Endothelial cell of umbilical vein (primary cell): ENCODE measurements around the gene TIPARP.

Experiments
- CTCF ChIP-seq, 2 donors: IDR thresholded peaks; 1 replicate in 1 of 2; 2 replicates in 1 of 2; pipeline ENCODE4 v1.5.1; 2011; ENCODE audit warnings: low read length in 2 of 2, mild to moderate bottlenecking in 2 of 2, moderate library complexity in 2 of 2, control low read depth in 1 of 2, inconsistent platforms in 1 of 2, low read depth in 1 of 2; ENCODE audit not compliant: insufficient read depth in 1 of 2; ENCODE audit errors: extremely low read depth in 1 of 2
- EZH2 ChIP-seq: IDR thresholded peaks from 2 replicates; pipeline ENCODE4 v1.6.1; 2012; ENCODE audit warnings: borderline replicate concordance, low read depth, mild to moderate bottlenecking, moderate library complexity, low read length, inconsistent platforms; ENCODE audit not compliant: severe bottlenecking
- FOS ChIP-seq: IDR thresholded peaks from 2 replicates; pipeline ENCODE4 v1.6.1; 2011; ENCODE audit warnings: mild to moderate bottlenecking, low read length, moderate library complexity, borderline replicate concordance; ENCODE audit not compliant: insufficient read depth
- GATA2 ChIP-seq: IDR thresholded peaks from 2 replicates; pipeline ENCODE4 v1.7.0; 2011; ENCODE audit warnings: low read depth, mild to moderate bottlenecking, moderate library complexity, mixed read lengths, low read length; ENCODE audit not compliant: insufficient read length, insufficient read depth
- JUN ChIP-seq: IDR thresholded peaks from 2 replicates; pipeline ENCODE4 v1.6.1; 2011; ENCODE audit warnings: borderline replicate concordance, low read depth; ENCODE audit not compliant: insufficient read length, insufficient read depth
- MAX ChIP-seq: IDR thresholded peaks from 2 replicates; pipeline ENCODE4 v1.6.1; 2011; ENCODE audit not compliant: insufficient read depth, insufficient read length
- MYC ChIP-seq: IDR thresholded peaks from one replicate; pipeline ENCODE4 v1.6.1; 2011; ENCODE audit warnings: mild to moderate bottlenecking, low read depth, low read length
- POLR2A ChIP-seq: IDR thresholded peaks from 2 replicates; pipeline ENCODE4 v1.6.1; 2012; ENCODE audit warnings: low read depth, mild to moderate bottlenecking, control low read depth, low read length
- POLR2AphosphoS5 ChIP-seq: IDR thresholded peaks from 2 replicates; pipeline ENCODE4 v1.6.1; 2012; ENCODE audit warnings: low read depth, mild to moderate bottlenecking, control low read depth, low read length, moderate library complexity; ENCODE audit not compliant: insufficient read depth

GRCh38 chr3:156649681-156650080, 24.7 kb upstream of the TIPARP start:
- TF ChIP-seq CTCF (IDR thresholded peaks at IDR 0.05; ENCODE audit: extremely low read depth in 1 of 2, insufficient read depth in 1 of 2, low read depth in 1 of 2, low read length in 2 of 2) (no peak), EZH2 (no peak), GATA2 (no peak), POLR2A (no peak), POLR2AphosphoS5 (no peak), FOS (no peak), MAX (no peak), MYC (no peak), JUN (no peak)
